AG09319 (cell line): Measurements from ENCODE around the gene MSMP.

Source experiments
- DNase-seq: peaks from one replicate; pipeline ENCODE4 v3.0.0-alpha.2; 2010; ENCODE audit warnings: low read depth; ENCODE audit errors: extremely low read depth
- CTCF ChIP-seq: IDR thresholded peaks from 2 replicates; pipeline ENCODE4 v1.5.1; 2011; ENCODE audit warnings: low read depth, mild to moderate bottlenecking, inconsistent platforms, low read length, moderate library complexity

MSMP gene

GRCh38 chr9:35789541-35789940 is 35.5 kb upstream of the MSMP start:
- TF ChIP-seq CTCF, result no peak

GRCh38 chr9:35783418-35783817 is 29.3 kb upstream of the MSMP start:
- DNase-seq, result no peak
- no peak for TF ChIP-seq CTCF

More at GRCh38 chr9:35789541-35789940, 35.5 kb upstream of the MSMP start:
- DNase-seq, result no peak

- TF ChIP-seq CTCF, result no peak
- no peak for DNase-seq
Observed at GRCh38 chr9:35781066-35781465, 27.0 kb upstream of the MSMP start.

- no peak for DNase-seq
- TF ChIP-seq CTCF, result no peak
Observed at GRCh38 chr9:35778496-35778895, 24.4 kb upstream of the MSMP start.

GRCh38 chr9:35776018-35776417 is 21.9 kb upstream of the MSMP start:
- TF ChIP-seq CTCF, result no peak
- no peak for DNase-seq

DNA sequence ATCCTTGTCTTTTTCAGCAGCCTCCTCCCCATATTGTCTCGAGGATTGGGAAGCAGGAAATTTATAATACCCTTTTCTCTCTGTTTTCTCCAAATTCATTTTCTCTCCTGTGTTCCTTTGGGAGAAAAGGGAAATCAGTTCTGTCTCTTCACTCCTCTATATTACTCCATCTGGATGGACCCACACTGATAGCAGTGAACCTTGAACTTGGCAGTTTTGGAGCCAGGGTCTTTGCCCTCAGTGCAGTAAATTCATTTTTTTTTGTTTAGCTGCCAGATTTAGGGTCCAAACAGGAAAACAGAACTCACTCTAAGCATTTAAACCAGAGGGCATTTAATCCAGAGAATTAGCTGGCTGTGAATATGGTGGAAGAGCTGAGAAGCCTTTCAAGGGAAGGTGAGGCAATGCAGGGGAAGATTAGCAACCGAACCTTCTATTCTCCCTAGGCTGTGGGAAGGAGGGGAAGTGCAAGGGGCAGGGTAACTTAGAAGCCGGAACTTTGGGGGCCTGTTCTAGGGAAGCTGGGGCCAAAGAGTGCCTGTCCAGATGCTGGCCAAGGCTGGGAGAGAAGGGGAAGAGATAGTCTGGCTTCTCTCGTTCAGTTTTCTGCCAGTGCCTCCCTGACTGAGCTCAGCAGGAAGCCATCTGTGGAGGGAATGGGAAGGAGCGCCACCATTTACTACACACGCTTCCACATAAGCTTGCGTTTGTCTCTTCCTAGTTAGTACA is 21.0 kb upstream of the MSMP start:
- no peak for TF ChIP-seq CTCF
- DNase-seq, result no peak

GRCh38 chr9:35771943-35772342 is 17.9 kb upstream of the MSMP start:
- no peak for DNase-seq
- TF ChIP-seq CTCF, result no peak
